Lower lobe of right lung (tissue), 2 donors: ENCODE results near the gene DAAM2. TPM values are rescaled to one million over a fixed set of nuclear protein-coding genes. Genes with fewer than 3 reads are reported as not detected.

ENCODE experiments used
- ATAC-seq, 2 donors: fragments of 200-7000 bp; cut with Tn5 transposase; one replicate each; pipeline ENCODE4 v1.9.1; 2020 to 2022; ENCODE audit warnings: mild to moderate bottlenecking in 2 of 2, moderate library complexity in 2 of 2
- DNase-seq: peaks from one replicate; pipeline ENCODE4 v3.0.0-alpha.2; 2020
- H3K27ac ChIP-seq: fragments of 200-600 bp; one replicate; pipeline ENCODE4 v1.8.0; 2022
- H3K27me3 ChIP-seq: fragments of 200-600 bp; one replicate; pipeline ENCODE4 v1.8.0; 2022; ENCODE audit warnings: low read depth
- H3K36me3 ChIP-seq: fragments of 200-600 bp; one replicate; pipeline ENCODE4 v1.8.0; 2022; ENCODE audit warnings: mild to moderate bottlenecking
- H3K4me1 ChIP-seq: fragments of 200-600 bp; one replicate; pipeline ENCODE4 v1.8.0; 2022
- H3K4me3 ChIP-seq: fragments of 200-600 bp; one replicate; pipeline ENCODE4 v1.8.0; 2022; ENCODE audit warnings: mild to moderate bottlenecking
- H3K9me3 ChIP-seq: fragments of 200-600 bp; one replicate; pipeline ENCODE4 v1.8.0; 2022
- intact Hi-C: fragments of 100-400 bp; cut with DNase I; formaldehyde crosslinking; loops from one replicate; pipeline ENCODE4 v1.11.0; 2022
- total RNA-seq: library from RNA; stranded (reverse); fragmentation: NEBNext Ultra II Directional; extraction: Animal tissue kit (Norgen Biotek cat#: 25700); gene quantifications from one replicate; pipeline ENCODE4 v1.2.1, GENCODE V29; 2021
- TF ChIP-seq, protein P1 (sequence below): fragments of 200-600 bp; IDR thresholded peaks from one replicate; pipeline ENCODE4 v1.8.0; 2022; ENCODE audit warnings: antibody characterized with exemption, mild to moderate bottlenecking
- donor health status: DM: no; HTN: yes; CAD: no; lungs with severe emphysema.

The DAAM2 gene
- total RNA-seq, 1 donor from 2014 or later = 29.0 TPM

DNA sequence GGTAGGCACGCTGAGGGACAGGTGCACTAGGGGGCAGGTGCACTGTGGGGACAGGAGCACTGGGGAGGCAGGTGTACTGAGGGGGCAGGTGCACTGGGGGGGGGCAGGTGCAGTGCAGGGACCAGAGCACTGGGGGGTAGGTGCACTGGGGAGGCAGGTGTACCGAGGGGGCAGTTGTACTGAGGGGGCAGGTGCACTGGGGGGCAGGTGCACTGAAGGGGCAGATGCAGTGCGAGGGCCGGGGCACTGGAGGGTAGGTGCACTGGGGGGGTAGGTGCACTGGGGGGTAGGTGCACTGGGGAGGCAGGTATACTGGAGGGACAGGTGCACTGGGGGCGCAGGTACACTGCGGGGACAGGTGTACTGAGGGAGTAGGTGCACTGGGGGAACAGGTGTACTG lies 39.5 kb downstream of the DAAM2 start:
- H3K27ac ChIP-seq = no peak overlapping the region
- H3K9me3 ChIP-seq = no peaks in the 10 kb centered on the region
- no peak overlapping the region for H3K4me3 ChIP-seq
- TF ChIP-seq, protein P1, sequence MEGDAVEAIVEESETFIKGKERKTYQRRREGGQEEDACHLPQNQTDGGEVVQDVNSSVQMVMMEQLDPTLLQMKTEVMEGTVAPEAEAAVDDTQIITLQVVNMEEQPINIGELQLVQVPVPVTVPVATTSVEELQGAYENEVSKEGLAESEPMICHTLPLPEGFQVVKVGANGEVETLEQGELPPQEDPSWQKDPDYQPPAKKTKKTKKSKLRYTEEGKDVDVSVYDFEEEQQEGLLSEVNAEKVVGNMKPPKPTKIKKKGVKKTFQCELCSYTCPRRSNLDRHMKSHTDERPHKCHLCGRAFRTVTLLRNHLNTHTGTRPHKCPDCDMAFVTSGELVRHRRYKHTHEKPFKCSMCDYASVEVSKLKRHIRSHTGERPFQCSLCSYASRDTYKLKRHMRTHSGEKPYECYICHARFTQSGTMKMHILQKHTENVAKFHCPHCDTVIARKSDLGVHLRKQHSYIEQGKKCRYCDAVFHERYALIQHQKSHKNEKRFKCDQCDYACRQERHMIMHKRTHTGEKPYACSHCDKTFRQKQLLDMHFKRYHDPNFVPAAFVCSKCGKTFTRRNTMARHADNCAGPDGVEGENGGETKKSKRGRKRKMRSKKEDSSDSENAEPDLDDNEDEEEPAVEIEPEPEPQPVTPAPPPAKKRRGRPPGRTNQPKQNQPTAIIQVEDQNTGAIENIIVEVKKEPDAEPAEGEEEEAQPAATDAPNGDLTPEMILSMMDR = no peak
- no peaks in the 10 kb centered on the region for H3K27me3 ChIP-seq
- ATAC-seq (no peak), DNase-seq (no peak)
- intact Hi-C loops = no loop called here
- no peaks in the 10 kb centered on the region for H3K36me3 ChIP-seq
- H3K4me1 ChIP-seq = peaks cover 9% of the 10 kb centered on the region

- ATAC-seq = no peak
- no peak for DNase-seq
- Histone ChIP-seq H3K4me3 (no peak overlapping the region), H3K36me3 (no peaks in the 10 kb centered on the region), H3K27ac (no peak overlapping the region), H3K27me3 (no peaks in the 10 kb centered on the region), H3K4me1 (peaks cover 4% of the 10 kb centered on the region), H3K9me3 (no peaks in the 10 kb centered on the region)
- intact Hi-C loops = no loop called here
- TF ChIP-seq, protein P1 = no peak
These were observed 42.1 kb downstream of the DAAM2 start for GRCh38 chr6:39834278-39834677.

DNA sequence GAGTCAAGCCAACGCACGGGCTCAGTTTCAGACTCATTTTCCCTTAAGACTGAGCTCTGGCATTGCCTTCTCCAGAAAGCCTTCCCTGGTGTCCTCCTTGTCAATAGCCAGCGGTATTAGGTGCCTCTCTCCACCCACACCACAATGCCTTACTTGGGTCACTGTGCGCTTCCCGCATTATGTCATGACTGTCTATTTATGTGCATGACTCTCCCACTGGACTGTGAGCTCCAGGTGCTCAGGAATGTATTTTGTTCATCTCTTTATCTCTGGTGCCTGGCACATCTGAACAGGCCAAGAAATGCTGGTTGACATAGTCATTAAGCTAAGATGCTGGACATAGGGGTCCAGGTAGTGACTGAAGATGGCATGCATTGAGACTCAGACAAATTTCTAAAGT lies 42.7 kb downstream of the DAAM2 start:
- intact Hi-C loops = no loop called here
- Histone ChIP-seq H3K36me3 (no peaks in the 10 kb centered on the region), H3K9me3 (no peaks in the 10 kb centered on the region), H3K4me1 (peaks cover 4% of the 10 kb centered on the region), H3K27ac (no peak overlapping the region), H3K4me3 (no peak overlapping the region), H3K27me3 (no peaks in the 10 kb centered on the region)
- DNase-seq (no peak), ATAC-seq (no peak)
- TF ChIP-seq, protein P1 = no peak

DNA sequence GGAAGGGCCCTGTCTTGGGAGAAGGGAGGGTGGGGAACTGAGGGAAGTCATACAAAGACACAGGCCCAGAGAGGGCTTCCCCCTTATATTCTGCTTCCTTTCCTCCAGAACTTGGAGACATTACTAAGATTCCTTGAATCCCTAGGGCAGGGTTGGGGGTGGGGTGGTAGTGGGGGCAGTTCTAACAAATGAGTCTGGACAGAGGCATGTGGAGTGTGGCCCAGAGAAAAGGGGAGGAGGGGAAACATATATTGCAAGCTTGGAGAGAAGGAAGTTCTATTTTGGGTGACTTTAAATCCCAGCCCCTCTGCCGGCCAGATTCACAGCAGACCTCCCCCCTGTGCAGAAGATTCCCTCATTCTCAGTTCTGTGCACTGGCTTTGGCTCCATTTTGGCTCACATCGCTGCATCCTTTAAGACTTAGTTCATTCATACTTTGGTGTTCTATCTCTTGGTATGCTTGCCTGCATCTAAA lies 43.7 kb downstream of the DAAM2 start:
- no peak overlapping the region for H3K27ac ChIP-seq
- ATAC-seq = no peak
- peaks cover 9% of the 10 kb centered on the region for H3K4me1 ChIP-seq

DNA sequence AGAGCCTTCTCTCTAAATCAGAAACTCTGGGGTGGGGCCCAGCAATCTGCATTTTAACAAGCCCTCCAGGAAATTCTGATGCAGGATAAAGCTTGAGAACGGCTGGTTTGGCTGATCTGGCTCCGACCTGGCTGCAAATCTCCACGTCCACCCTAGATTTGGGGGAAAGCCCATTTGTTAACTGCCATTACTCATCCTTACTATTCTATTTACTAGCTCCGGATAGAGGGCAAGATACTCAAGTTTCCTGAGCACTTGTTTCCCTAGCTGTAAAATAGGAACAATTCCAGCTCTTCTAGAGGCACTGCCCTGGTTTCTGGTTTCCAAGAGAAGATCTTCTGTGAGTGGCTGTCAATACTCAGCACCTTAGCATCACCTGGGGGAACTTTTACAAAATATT lies 44.4 kb downstream of the DAAM2 start:
- no peaks in the 10 kb centered on the region for H3K36me3 ChIP-seq
- TF ChIP-seq, protein P1 = no peak
- no peak overlapping the region for H3K27ac ChIP-seq
- H3K4me3 ChIP-seq = no peak overlapping the region
- H3K9me3 ChIP-seq = no peaks in the 10 kb centered on the region
- ATAC-seq = no peak
- H3K27me3 ChIP-seq = no peaks in the 10 kb centered on the region
- intact Hi-C loops = no loop called here
- DNase-seq = no peak
- H3K4me1 ChIP-seq = peaks cover 9% of the 10 kb centered on the region

More for the DNA sequence above, 43.7 kb downstream of the DAAM2 start:
- no peaks in the 10 kb centered on the region for H3K9me3 ChIP-seq
- no peaks in the 10 kb centered on the region for H3K27me3 ChIP-seq
- TF ChIP-seq, protein P1 = no peak
- H3K36me3 ChIP-seq = no peaks in the 10 kb centered on the region
- no peak overlapping the region for H3K4me3 ChIP-seq
- intact Hi-C loops = no loop called here
- no peak for DNase-seq

GRCh38 chr6:39839445-39839844 lies 47.3 kb downstream of the DAAM2 start:
- H3K36me3 ChIP-seq = no peaks in the 10 kb centered on the region
- intact Hi-C loops = no loop called here
- H3K9me3 ChIP-seq = no peaks in the 10 kb centered on the region
- TF ChIP-seq, protein P1 = no peak
- H3K27me3 ChIP-seq = no peaks in the 10 kb centered on the region
- ATAC-seq (no peak), DNase-seq (no peak)
- H3K27ac ChIP-seq = no peak overlapping the region
- H3K4me3 ChIP-seq = no peak overlapping the region
- H3K4me1 ChIP-seq = peaks cover 4% of the 10 kb centered on the region
